HEK293 (cell line): ENCODE results near the gene COPZ1.
A peak's percentile ranks its signal among the peaks of the same experiment; 100 is the strongest.

Experiments
- GLIS2 ChIP-seq: fragments of 450-650 bp; formaldehyde crosslinking; IDR thresholded peaks from 2 replicates; pipeline ENCODE4 v1.5.1; 2016; ENCODE audit warnings: missing biosample characterization, missing genetic modification characterization
- HOXD13 ChIP-seq: sonication (generic); formaldehyde crosslinking; IDR thresholded peaks from 2 replicates; pipeline ENCODE4 v1.8.0; 2022; ENCODE audit warnings: missing genetic modification reagents, borderline replicate concordance
- SALL2 ChIP-seq: fragments of 450-650 bp; formaldehyde crosslinking; IDR thresholded peaks from 2 replicates; pipeline ENCODE4 v1.5.0; 2017; ENCODE audit warnings: missing biosample characterization, mild to moderate bottlenecking, missing genetic modification characterization, borderline replicate concordance
- ZBTB21 ChIP-seq: fragments of 450-650 bp; formaldehyde crosslinking; IDR thresholded peaks from 2 replicates; pipeline ENCODE4 v1.5.1; 2017; ENCODE audit warnings: missing biosample characterization, missing genetic modification characterization
- ZNF138 ChIP-seq: fragments of 450-650 bp; formaldehyde crosslinking; IDR thresholded peaks from 2 replicates; pipeline ENCODE4 v1.5.1; 2016; ENCODE audit warnings: missing biosample characterization, missing genetic modification characterization, borderline replicate concordance
- ZNF146 ChIP-seq: fragments of 450-650 bp; formaldehyde crosslinking; IDR thresholded peaks from 2 replicates; pipeline ENCODE4 v1.5.1; 2016; ENCODE audit warnings: missing biosample characterization, missing genetic modification characterization
- ZNF157 ChIP-seq: fragments of 450-650 bp; formaldehyde crosslinking; IDR thresholded peaks from 2 replicates; pipeline ENCODE4 v1.5.1; 2016; ENCODE audit warnings: missing biosample characterization, missing genetic modification characterization
- ZNF433 ChIP-seq: fragments of 450-650 bp; formaldehyde crosslinking; IDR thresholded peaks from 2 replicates; pipeline ENCODE4 v1.5.1; 2016; ENCODE audit warnings: missing biosample characterization, missing genetic modification characterization, low read depth
- ZNF48 ChIP-seq: fragments of 450-650 bp; formaldehyde crosslinking; IDR thresholded peaks from 2 replicates; pipeline ENCODE4 v1.5.1; 2016; ENCODE audit warnings: missing biosample characterization, missing genetic modification characterization
- ZNF514 ChIP-seq: fragments of 450-650 bp; formaldehyde crosslinking; IDR thresholded peaks from 2 replicates; pipeline ENCODE4 v1.5.1; 2016; ENCODE audit warnings: missing biosample characterization, missing genetic modification characterization
- ZNF529 ChIP-seq: fragments of 450-650 bp; formaldehyde crosslinking; IDR thresholded peaks from 2 replicates; pipeline ENCODE4 v1.5.1; 2017; ENCODE audit warnings: missing genetic modification characterization, missing biosample characterization; ENCODE audit not compliant: insufficient replicate concordance
- ZNF530 ChIP-seq: fragments of 450-650 bp; formaldehyde crosslinking; IDR thresholded peaks from 2 replicates; pipeline ENCODE4 v1.5.1; 2016; ENCODE audit warnings: low read depth, missing biosample characterization, missing genetic modification characterization
- ZNF548 ChIP-seq: fragments of 450-650 bp; formaldehyde crosslinking; IDR thresholded peaks from 2 replicates; pipeline ENCODE4 v1.5.1; 2016; ENCODE audit warnings: missing biosample characterization, missing genetic modification characterization
- ZNF600 ChIP-seq: fragments of 450-650 bp; formaldehyde crosslinking; IDR thresholded peaks from 2 replicates; pipeline ENCODE4 v1.5.1; 2016; ENCODE audit warnings: missing biosample characterization, missing genetic modification characterization
- ZNF610 ChIP-seq: fragments of 450-650 bp; formaldehyde crosslinking; IDR thresholded peaks from 2 replicates; pipeline ENCODE4 v1.5.1; 2016; ENCODE audit warnings: missing biosample characterization, missing genetic modification characterization, borderline replicate concordance
- ZNF660 ChIP-seq: fragments of 450-650 bp; IDR thresholded peaks from 2 replicates; pipeline ENCODE4 v1.5.1; 2018; ENCODE audit warnings: missing biosample characterization, mild to moderate bottlenecking, missing genetic modification characterization
- ZNF768 ChIP-seq: fragments of 450-650 bp; formaldehyde crosslinking; IDR thresholded peaks from 2 replicates; pipeline ENCODE4 v1.5.1; 2018; ENCODE audit warnings: missing biosample characterization, mild to moderate bottlenecking, missing genetic modification characterization
- ZNF837 ChIP-seq: fragments of 450-650 bp; formaldehyde crosslinking; IDR thresholded peaks from 2 replicates; pipeline ENCODE4 v1.5.1; 2016; ENCODE audit warnings: missing biosample characterization, missing genetic modification characterization
- TF ChIP-seq, protein P1 (sequence below): fragments of 450-650 bp; formaldehyde crosslinking; IDR thresholded peaks from 2 replicates; pipeline ENCODE4 v1.5.1; 2017; ENCODE audit warnings: missing biosample characterization, missing genetic modification characterization
- TF ChIP-seq, protein P2 (sequence below): fragments of 450-650 bp; formaldehyde crosslinking; IDR thresholded peaks from 2 replicates; pipeline ENCODE4 v1.5.1; 2016; ENCODE audit warnings: missing biosample characterization, missing genetic modification characterization
- TF ChIP-seq, protein P3 (sequence below): fragments of 450-650 bp; formaldehyde crosslinking; IDR thresholded peaks from 2 replicates; pipeline ENCODE4 v1.5.1; 2016; ENCODE audit warnings: missing biosample characterization, missing genetic modification characterization
- TF ChIP-seq, protein P4 (sequence below): fragments of 450-650 bp; formaldehyde crosslinking; IDR thresholded peaks from 2 replicates; pipeline ENCODE4 v1.5.1; 2016; ENCODE audit warnings: missing biosample characterization, missing genetic modification characterization
- TF ChIP-seq, protein P5 (sequence below): fragments of 450-650 bp; formaldehyde crosslinking; IDR thresholded peaks from 2 replicates; pipeline ENCODE4 v1.5.1; 2016; ENCODE audit warnings: missing biosample characterization, missing genetic modification characterization
- TF ChIP-seq, protein P6 (sequence below): fragments of 450-650 bp; formaldehyde crosslinking; IDR thresholded peaks from 2 replicates; pipeline ENCODE4 v1.5.1; 2016; ENCODE audit warnings: missing biosample characterization, missing genetic modification characterization
- TF ChIP-seq, protein P7 (sequence below): fragments of 450-650 bp; formaldehyde crosslinking; IDR thresholded peaks from 2 replicates; pipeline ENCODE4; 2016; ENCODE audit warnings: missing biosample characterization, missing genetic modification characterization

The COPZ1 gene

DNA sequence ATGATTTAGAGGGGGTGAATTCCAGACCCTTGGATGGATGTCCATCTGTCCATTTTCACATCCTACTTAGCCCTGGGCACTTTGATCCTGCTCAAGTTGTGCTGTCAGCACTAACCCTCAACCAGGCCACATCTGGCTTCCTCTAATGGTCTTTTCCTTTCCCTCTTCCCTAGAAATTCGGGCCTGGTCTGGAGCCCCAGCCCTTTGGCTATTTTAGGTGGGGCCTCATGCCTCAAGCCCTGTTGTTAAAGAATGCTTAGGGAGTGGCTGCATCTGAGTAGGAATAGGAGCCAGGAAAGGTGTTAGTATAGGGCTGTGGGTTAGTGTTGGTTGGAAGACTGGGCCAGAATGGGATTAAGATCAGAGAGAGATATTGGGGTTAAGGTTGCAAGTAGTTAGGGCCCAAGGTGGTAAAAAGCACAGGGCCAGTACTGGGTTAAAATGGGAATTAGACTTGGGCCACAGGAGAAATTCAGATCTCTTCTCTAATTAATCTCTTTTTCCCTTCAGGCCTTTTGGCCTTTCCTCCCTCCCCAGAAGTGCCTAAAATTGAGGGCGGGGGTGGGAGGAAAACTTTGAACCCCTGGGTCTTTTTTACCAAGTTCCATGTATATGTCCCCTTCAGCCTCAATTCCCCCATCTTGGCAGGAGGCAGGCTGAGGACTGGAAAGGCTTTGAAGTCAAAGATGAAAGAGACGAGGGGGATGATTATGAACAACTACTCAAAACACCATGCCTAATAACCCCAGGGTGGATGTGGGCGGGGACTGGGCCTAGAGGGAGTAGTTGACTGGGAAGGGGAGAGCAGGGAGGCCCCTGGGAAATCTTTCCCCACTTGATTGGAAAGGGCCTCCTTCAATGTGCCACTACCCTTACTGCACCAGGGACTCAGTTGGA, 63.6 kb downstream of the COPZ1 start (continued):
- TF ChIP-seq, protein P1, sequence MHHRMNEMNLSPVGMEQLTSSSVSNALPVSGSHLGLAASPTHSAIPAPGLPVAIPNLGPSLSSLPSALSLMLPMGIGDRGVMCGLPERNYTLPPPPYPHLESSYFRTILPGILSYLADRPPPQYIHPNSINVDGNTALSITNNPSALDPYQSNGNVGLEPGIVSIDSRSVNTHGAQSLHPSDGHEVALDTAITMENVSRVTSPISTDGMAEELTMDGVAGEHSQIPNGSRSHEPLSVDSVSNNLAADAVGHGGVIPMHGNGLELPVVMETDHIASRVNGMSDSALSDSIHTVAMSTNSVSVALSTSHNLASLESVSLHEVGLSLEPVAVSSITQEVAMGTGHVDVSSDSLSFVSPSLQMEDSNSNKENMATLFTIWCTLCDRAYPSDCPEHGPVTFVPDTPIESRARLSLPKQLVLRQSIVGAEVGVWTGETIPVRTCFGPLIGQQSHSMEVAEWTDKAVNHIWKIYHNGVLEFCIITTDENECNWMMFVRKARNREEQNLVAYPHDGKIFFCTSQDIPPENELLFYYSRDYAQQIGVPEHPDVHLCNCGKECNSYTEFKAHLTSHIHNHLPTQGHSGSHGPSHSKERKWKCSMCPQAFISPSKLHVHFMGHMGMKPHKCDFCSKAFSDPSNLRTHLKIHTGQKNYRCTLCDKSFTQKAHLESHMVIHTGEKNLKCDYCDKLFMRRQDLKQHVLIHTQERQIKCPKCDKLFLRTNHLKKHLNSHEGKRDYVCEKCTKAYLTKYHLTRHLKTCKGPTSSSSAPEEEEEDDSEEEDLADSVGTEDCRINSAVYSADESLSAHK (tag by site-specific recombination): no peak
- TF ChIP-seq ZNF529 (tag by site-specific recombination) (no peak), HOXD13 (no peak), GLIS2 (tag by site-specific recombination) (0 out of 2 replicates have a peak, but pooled peaks have one; percentile 11), ZNF530 (tag by site-specific recombination) (no peak), ZNF548 (tag by site-specific recombination) (no peak), ZNF138 (tag by site-specific recombination) (no peak), ZNF157 (no peak), SALL2 (tag by site-specific recombination) (no peak), ZNF600 (tag by site-specific recombination) (no peak), ZNF433 (no peak), ZNF146 (no peak), ZBTB21 (tag by site-specific recombination) (0 out of 2 replicates have a peak, but pooled peaks have one; percentile 18), ZNF837 (tag by site-specific recombination) (no peak), ZNF514 (tag by site-specific recombination) (no peak), ZNF610 (tag by site-specific recombination) (no peak), ZNF660 (tag by site-specific recombination) (no peak), ZNF48 (no peak), ZNF768 (no peak)
- TF ChIP-seq, protein P2, sequence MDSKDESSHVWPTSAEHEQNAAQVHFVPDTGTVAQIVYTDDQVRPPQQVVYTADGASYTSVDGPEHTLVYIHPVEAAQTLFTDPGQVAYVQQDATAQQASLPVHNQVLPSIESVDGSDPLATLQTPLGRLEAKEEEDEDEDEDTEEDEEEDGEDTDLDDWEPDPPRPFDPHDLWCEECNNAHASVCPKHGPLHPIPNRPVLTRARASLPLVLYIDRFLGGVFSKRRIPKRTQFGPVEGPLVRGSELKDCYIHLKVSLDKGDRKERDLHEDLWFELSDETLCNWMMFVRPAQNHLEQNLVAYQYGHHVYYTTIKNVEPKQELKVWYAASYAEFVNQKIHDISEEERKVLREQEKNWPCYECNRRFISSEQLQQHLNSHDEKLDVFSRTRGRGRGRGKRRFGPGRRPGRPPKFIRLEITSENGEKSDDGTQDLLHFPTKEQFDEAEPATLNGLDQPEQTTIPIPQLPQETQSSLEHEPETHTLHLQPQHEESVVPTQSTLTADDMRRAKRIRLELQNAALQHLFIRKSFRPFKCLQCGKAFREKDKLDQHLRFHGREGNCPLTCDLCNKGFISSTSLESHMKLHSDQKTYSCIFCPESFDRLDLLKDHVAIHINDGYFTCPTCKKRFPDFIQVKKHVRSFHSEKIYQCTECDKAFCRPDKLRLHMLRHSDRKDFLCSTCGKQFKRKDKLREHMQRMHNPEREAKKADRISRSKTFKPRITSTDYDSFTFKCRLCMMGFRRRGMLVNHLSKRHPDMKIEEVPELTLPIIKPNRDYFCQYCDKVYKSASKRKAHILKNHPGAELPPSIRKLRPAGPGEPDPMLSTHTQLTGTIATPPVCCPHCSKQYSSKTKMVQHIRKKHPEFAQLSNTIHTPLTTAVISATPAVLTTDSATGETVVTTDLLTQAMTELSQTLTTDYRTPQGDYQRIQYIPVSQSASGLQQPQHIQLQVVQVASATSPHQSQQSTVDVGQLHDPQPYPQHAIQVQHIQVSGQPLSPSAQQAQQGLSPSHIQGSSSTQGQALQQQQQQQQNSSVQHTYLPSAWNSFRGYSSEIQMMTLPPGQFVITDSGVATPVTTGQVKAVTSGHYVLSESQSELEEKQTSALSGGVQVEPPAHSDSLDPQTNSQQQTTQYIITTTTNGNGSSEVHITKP (tag by site-specific recombination): peak; percentile 72
- TF ChIP-seq, protein P3, sequence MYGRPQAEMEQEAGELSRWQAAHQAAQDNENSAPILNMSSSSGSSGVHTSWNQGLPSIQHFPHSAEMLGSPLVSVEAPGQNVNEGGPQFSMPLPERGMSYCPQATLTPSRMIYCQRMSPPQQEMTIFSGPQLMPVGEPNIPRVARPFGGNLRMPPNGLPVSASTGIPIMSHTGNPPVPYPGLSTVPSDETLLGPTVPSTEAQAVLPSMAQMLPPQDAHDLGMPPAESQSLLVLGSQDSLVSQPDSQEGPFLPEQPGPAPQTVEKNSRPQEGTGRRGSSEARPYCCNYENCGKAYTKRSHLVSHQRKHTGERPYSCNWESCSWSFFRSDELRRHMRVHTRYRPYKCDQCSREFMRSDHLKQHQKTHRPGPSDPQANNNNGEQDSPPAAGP: 0 out of 2 replicates have a peak, but pooled peaks have one; percentile 11
- TF ChIP-seq, protein P4, sequence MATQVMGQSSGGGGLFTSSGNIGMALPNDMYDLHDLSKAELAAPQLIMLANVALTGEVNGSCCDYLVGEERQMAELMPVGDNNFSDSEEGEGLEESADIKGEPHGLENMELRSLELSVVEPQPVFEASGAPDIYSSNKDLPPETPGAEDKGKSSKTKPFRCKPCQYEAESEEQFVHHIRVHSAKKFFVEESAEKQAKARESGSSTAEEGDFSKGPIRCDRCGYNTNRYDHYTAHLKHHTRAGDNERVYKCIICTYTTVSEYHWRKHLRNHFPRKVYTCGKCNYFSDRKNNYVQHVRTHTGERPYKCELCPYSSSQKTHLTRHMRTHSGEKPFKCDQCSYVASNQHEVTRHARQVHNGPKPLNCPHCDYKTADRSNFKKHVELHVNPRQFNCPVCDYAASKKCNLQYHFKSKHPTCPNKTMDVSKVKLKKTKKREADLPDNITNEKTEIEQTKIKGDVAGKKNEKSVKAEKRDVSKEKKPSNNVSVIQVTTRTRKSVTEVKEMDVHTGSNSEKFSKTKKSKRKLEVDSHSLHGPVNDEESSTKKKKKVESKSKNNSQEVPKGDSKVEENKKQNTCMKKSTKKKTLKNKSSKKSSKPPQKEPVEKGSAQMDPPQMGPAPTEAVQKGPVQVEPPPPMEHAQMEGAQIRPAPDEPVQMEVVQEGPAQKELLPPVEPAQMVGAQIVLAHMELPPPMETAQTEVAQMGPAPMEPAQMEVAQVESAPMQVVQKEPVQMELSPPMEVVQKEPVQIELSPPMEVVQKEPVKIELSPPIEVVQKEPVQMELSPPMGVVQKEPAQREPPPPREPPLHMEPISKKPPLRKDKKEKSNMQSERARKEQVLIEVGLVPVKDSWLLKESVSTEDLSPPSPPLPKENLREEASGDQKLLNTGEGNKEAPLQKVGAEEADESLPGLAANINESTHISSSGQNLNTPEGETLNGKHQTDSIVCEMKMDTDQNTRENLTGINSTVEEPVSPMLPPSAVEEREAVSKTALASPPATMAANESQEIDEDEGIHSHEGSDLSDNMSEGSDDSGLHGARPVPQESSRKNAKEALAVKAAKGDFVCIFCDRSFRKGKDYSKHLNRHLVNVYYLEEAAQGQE (tag by site-specific recombination): no peak
- TF ChIP-seq, protein P5, sequence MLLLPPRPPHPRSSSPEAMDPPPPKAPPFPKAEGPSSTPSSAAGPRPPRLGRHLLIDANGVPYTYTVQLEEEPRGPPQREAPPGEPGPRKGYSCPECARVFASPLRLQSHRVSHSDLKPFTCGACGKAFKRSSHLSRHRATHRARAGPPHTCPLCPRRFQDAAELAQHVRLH (tag by site-specific recombination): no peak
- TF ChIP-seq, protein P6, sequence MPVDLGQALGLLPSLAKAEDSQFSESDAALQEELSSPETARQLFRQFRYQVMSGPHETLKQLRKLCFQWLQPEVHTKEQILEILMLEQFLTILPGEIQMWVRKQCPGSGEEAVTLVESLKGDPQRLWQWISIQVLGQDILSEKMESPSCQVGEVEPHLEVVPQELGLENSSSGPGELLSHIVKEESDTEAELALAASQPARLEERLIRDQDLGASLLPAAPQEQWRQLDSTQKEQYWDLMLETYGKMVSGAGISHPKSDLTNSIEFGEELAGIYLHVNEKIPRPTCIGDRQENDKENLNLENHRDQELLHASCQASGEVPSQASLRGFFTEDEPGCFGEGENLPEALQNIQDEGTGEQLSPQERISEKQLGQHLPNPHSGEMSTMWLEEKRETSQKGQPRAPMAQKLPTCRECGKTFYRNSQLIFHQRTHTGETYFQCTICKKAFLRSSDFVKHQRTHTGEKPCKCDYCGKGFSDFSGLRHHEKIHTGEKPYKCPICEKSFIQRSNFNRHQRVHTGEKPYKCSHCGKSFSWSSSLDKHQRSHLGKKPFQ (tag by site-specific recombination): no peak
- TF ChIP-seq, protein P7, sequence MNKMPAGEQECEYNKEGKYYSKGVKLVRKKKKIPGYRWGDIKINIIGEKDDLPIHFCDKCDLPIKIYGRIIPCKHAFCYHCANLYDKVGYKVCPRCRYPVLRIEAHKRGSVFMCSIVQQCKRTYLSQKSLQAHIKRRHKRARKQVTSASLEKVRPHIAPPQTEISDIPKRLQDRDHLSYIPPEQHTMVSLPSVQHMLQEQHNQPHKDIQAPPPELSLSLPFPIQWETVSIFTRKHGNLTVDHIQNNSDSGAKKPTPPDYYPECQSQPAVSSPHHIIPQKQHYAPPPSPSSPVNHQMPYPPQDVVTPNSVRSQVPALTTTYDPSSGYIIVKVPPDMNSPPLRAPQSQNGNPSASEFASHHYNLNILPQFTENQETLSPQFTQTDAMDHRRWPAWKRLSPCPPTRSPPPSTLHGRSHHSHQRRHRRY (tag by site-specific recombination): no peak
